GM12801 (cell line): Measurements from ENCODE around the gene THRAP3.

ENCODE experiments used
- CTCF ChIP-seq: IDR thresholded peaks from one replicate; pipeline ENCODE4 v1.5.1; 2011; ENCODE audit warnings: control low read depth; ENCODE audit not compliant: insufficient read length; ENCODE audit errors: extremely low read depth

The THRAP3 gene

DNA sequence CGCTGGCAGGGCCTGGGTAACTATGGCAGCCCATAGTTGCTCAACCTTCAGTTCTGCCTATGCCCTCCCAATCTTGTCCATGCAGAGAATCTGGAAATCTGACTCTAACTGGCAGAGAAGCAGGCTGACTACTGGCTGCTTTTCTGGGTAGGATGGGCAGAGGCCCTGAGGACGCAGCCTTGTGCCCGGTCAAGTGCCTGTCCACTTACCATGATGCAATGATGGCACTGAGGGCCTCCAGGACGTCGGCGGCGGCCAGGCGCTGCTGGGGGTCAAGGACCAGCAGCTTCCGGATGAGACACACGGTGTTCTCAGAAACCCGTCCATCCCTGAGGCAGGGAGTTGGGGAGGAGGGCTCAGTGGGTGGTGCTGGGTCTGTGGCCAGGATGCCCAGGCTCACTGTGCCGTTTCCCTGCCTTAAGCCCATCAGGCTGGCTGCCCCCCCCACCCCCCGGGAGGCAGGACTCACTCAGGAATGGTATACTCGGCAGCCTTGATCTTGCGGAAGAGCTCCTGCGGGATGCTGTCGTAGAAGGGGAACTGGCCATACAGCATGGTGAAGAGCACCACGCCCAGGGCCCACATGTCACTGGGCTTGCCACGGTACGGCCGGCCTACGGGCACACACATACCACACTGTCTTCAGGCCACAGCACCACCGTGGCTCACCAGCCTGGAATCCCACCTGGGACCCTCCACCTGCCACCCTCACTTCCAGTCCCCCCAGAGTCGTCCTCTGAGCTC is 119.6 kb downstream of the THRAP3 start:
- no peak for TF ChIP-seq CTCF

DNA sequence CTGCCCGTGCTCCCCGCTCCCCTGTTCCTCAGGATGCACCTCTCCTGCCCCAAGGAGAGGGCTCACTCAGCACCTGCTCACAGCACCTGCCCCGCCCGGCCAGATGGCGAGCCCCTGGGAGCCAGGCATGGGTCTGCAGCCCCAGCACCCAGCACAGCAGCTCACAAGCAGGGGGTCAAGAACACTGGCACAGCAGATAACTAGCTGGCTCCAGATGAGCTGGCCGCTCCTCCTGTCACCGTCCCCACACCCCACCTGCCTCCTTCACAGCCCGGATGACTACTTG is 120.1 kb downstream of the THRAP3 start:
- TF ChIP-seq CTCF, result no peak

DNA sequence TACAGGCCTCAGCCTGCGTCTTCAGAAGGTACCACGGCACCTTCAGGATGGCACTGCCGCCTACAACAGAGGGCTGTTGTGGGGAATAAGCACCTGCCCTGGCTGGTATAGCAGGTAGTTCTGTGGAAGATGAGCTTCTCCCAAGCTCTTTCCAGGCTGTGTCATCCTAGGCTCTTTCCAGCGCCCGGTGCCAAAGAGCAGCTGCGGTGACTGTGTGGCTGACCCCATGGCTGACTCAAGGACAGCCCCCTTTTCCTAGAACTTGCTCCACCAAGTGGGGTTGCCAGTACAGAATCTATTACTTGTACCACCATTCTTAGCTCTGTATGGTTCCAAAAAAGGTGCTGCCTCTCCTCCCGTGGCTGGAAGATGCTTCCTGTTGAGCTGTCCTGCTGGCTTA is 121.1 kb downstream of the THRAP3 start:
- TF ChIP-seq CTCF, result no peak

DNA sequence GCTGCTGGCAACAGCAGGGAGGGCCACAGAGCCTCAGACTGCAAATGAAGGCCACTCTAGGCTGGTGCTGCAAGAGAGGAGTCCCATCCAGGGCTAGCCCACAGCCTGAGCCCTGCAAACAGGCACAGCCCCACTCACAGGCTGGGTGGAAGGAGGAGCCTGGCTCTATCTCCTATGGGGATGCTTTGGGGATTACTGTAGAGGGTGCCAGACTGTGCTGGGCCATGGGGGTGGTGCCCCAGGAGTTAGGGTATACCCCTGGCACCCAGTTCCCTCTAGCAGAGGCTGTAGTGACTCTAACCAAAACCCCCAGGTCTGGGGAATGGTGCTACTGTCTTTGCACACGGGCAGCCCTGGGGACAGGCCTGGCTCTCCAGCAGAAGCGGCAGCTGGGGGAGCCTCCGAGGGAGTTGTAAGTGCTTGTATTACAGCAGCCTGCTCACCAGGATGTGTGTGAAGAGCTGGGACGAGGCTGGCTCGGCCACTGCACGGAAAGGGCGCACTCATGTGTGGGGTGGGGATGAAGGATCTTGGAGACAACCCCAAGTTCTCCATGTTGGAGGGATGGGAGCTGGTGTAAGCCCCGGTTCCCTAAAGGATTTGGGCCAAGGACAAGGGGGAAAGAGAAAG is 122.6 kb downstream of the THRAP3 start:
- TF ChIP-seq CTCF, result no peak

DNA sequence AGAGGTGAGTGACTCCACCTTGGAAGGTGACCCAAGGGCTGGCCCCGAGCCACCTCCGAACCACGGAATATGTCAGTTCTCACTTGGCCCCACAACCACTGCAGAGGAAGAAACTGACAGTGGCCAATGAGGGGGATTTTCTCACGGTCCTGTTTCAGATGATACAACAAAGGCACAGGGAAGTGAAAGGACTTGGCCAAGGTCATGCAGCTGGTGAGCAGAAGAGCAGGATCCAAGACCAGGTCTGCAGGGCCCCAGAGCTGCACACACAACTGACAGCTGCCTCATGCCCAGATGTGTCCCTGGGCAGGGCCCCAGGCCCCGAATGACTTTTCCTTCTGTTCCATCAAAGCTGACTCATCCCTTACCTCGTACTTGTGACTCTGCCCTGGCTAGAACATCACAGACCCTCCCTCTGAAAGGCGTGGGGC is 125.0 kb downstream of the THRAP3 start:
- TF ChIP-seq CTCF, result no peak

GRCh38 chr1:36349839-36350238 is 125.6 kb downstream of the THRAP3 start:
- no peak for TF ChIP-seq CTCF

- TF ChIP-seq CTCF, result no peak
Measured at GRCh38 chr1:36350659-36351226, 126.5 kb downstream of the THRAP3 start.
